Measurements from ENCODE around the gene ZNF578. TPM values are rescaled to one million over a fixed set of nuclear protein-coding genes. Genes with fewer than 3 reads are reported as not detected.
"Not testable (repeated sequence)": the region's sequence is repeated elsewhere in the genome, so short reads cannot be mapped to it uniquely, and the experiment has no call there.

Gene ZNF578
- total and polyA plus RNA-seq, 9 of the 15 experiments (the other 6 are each of a cell fraction or from before 2014, with no cell fraction given) = 0.05 to 0.29 (median 0.15) TPM

DNA sequence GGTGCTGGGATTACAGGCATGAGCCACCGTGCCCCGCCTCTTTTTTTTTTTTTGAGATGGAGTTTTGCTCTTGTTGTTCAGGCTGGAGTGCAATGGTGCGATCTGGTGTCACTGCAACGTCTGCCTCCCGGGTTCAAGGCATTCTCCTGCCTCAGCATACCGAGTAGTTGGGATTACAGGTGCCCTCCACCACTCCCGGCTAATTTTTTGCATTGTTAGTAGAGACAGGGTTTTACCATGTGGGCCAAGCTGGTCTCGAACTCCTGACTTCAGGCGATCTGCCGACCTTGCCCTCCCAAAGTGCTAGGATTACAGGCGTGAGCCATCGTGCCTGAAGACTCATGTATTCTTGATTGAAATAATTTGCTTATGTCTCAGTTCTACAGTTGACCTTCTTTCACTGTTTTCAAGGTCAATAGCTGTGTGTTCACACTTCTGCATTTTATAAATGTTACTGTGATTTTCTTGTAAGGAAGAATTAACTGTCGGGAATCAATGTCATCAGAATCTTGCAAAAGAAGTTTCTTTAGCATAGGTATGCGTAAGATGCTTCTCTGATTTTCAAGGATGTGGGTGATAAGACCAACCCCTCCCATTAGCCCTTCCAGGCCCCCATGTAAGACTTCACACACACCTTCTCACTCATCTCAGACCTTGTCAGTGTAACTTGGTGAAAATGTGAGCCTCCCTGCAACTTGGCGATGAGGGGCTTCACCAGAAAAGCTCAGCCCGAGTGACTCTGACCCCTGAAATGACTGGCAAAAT, 104.1 kb downstream of the ZNF578 start:
- TF ChIP-seq, protein P1, sequence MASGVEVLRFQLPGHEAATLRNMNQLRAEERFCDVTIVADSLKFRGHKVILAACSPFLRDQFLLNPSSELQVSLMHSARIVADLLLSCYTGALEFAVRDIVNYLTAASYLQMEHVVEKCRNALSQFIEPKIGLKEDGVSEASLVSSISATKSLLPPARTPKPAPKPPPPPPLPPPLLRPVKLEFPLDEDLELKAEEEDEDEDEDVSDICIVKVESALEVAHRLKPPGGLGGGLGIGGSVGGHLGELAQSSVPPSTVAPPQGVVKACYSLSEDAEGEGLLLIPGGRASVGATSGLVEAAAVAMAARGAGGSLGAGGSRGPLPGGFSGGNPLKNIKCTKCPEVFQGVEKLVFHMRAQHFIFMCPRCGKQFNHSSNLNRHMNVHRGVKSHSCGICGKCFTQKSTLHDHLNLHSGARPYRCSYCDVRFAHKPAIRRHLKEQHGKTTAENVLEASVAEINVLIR (CRISPR knock-in tag; IDR thresholded peaks at IDR 0.05) = no peak
- TF ChIP-seq ZNF263 (CRISPR knock-in tag; IDR thresholded peaks at IDR 0.05; ENCODE audit: borderline replicate concordance) (no peak), ZNF431 (CRISPR knock-in tag; IDR thresholded peaks at IDR 0.05) (no peak)
- TF ChIP-seq, protein P2, sequence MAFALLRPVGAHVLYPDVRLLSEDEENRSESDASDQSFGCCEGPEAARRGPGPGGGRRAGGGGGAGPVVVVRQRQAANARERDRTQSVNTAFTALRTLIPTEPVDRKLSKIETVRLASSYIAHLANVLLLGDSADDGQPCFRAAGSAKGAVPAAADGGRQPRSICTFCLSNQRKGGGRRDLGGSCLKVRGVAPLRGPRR (CRISPR knock-in tag; IDR thresholded peaks at IDR 0.05) = no peak
- POLR2A ChIA-PET = no interaction called here
- no peaks in the 10 kb centered on the region for H3K9me1 ChIP-seq (ENCODE audit: control insufficient read depth, insufficient read depth, low read length)
- H3K79me2 ChIP-seq (ENCODE audit: control insufficient read depth, insufficient read depth, low read length) = no peaks in the 10 kb centered on the region
- no peak overlapping the region for H3K4me2 ChIP-seq (ENCODE audit: insufficient read depth, low read length)
- ATAC-seq = no peak
- H3K9me3 ChIP-seq (replicated peaks; ENCODE audit: control insufficient read depth, insufficient read depth, low read depth, low read length) = peaks cover 41% of the 10 kb centered on the region
- in situ Hi-C loops (cut with MboI) (no loop called here), intact Hi-C loops (cut with micrococcal nuclease) (no loop called here)
- no peak for FAIRE-seq
- peaks cover 40% of the 10 kb centered on the region for H3K36me3 ChIP-seq (ENCODE audit: control insufficient read depth, insufficient read depth, low read length)
- H4K20me1 ChIP-seq (replicated peaks; ENCODE audit: control insufficient read depth, insufficient read depth, low read length) = no peaks in the 10 kb centered on the region
- no peak for DNase-seq (ENCODE audit: extremely low read depth in 1 of 4, low spot score in 3 of 4)
- no peaks in the 10 kb centered on the region for H3K27me3 ChIP-seq (ENCODE audit: control insufficient read depth in 2 of 2, insufficient read depth in 2 of 2, low read length in 2 of 2)
- WGBS (ENCODE audit: insufficient coverage, low coverage, missing lambda C conversion rate) = 95% methylated on average over 14 of the region's 16 CpGs
- CTCF ChIA-PET (ENCODE audit: low intra/inter-chr PET ratio) = no interaction called here
- no peak overlapping the region for H3K4me3 ChIP-seq
- no peak overlapping the region for H3K9ac ChIP-seq (ENCODE audit: insufficient read depth in 1 of 2, low read depth in 2 of 2, low read length in 2 of 2)
- no TSS peak for BruUV-seq (replicated peaks)
- H3K27ac ChIP-seq (ENCODE audit: extremely low read depth, low read depth, low read length) = no peak overlapping the region
- no peaks in the 10 kb centered on the region for H3K4me1 ChIP-seq (replicated peaks in 1 of 2; ENCODE audit: control insufficient read depth in 2 of 2, insufficient read depth in 2 of 2, low read length in 2 of 2)
- H2AFZ ChIP-seq (ENCODE audit: low read depth, low read length) = no peak overlapping the region

DNA sequence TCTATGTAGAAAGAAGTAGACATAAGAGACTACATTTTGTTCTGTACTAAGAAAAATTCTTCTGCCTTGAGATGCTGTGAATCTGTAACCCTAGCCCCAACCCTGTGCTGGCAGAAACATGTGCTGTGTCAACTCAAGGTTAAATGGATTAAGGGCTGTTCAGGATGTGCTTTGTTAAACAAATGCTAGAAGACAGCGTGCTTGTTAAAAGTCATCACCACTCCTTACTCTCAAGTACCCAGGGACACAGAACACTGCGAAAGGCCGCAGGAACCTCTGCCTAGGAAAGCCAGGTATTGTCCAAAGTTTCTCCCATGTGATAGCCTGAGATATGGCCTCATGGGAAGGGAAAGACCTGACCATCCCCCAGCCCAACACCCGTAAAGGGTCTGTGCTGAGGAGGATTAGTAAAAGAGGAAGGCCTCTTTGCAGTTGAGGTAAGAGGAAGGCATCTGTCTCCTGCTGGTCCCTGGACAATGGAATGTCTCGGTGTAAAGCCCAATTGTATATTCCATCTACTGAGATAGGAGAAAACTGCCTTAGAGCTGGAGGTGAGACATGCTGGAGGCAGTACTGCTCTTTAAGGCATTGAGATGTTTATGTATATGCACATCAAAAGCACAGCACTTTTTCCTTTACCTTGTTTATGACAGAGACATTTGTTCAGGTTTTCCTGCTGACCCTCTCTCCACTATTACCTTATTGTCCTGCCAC, 105.5 kb downstream of the ZNF578 start:
- H3K4me2 ChIP-seq (ENCODE audit: insufficient read depth, low read length); H3K4me3 ChIP-seq; H3K9me1 ChIP-seq (ENCODE audit: control insufficient read depth, insufficient read depth, low read length); BruUV-seq (replicated peaks); H3K27me3 ChIP-seq (ENCODE audit: control insufficient read depth in 2 of 2, insufficient read depth in 2 of 2, low read length in 2 of 2); in situ Hi-C loops (cut with MboI); H3K4me1 ChIP-seq (replicated peaks in 1 of 2; ENCODE audit: control insufficient read depth in 2 of 2, insufficient read depth in 2 of 2, low read length in 2 of 2); H3K27ac ChIP-seq (ENCODE audit: extremely low read depth, low read depth, low read length); FAIRE-seq; CTCF ChIA-PET (ENCODE audit: low intra/inter-chr PET ratio); ATAC-seq; H4K20me1 ChIP-seq (replicated peaks; ENCODE audit: control insufficient read depth, insufficient read depth, low read length); H2AFZ ChIP-seq (ENCODE audit: low read depth, low read length); intact Hi-C loops (cut with micrococcal nuclease); DNase-seq (ENCODE audit: extremely low read depth in 1 of 4, low spot score in 3 of 4); H3K9ac ChIP-seq (ENCODE audit: insufficient read depth in 1 of 2, low read depth in 2 of 2, low read length in 2 of 2); H3K79me2 ChIP-seq (ENCODE audit: control insufficient read depth, insufficient read depth, low read length): not testable (repeated sequence)
- WGBS (ENCODE audit: insufficient coverage, low coverage, missing lambda C conversion rate) = 90% methylated on average over 5 of the region's 5 CpGs
- Histone ChIP-seq H3K9me3 (replicated peaks; ENCODE audit: control insufficient read depth, insufficient read depth, low read depth, low read length) (peaks cover 32% of the 10 kb centered on the region), H3K36me3 (ENCODE audit: control insufficient read depth, insufficient read depth, low read length) (peaks cover 29% of the 10 kb centered on the region)
- POLR2A ChIA-PET = interaction anchor here (0.9 kb wide), 1 partner anchor 8 kb away, joined by 3 read pairs; no protein-coding TSS in a partner anchor

DNA sequence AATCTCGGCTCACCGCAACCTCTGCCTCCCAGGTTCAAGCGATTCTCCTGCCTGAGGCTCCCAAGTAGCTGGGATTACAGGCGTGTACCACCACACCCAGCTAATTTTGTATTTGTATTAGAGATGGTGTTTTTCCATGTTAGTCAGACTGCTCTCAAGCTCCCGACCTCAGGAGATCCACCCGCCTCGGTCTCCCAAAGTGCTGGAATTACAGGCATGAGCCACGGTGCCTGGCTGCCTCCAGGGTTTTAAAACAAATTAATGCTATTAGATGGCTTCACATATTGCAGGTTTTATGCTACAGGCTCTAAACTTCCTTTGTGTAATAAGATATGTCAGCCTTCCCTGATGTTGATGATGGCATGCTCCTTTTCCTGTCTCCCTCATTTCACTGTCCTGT, 108.3 kb downstream of the ZNF578 start:
- H3K27me3 ChIP-seq (ENCODE audit: control insufficient read depth in 2 of 2, insufficient read depth in 2 of 2, low read length in 2 of 2); H2AFZ ChIP-seq (ENCODE audit: low read depth, low read length); H3K9ac ChIP-seq (ENCODE audit: insufficient read depth in 1 of 2, low read depth in 2 of 2, low read length in 2 of 2); ATAC-seq; BruUV-seq (replicated peaks); H3K9me1 ChIP-seq (ENCODE audit: control insufficient read depth, insufficient read depth, low read length); H3K4me2 ChIP-seq (ENCODE audit: insufficient read depth, low read length); DNase-seq (ENCODE audit: extremely low read depth in 1 of 4, low spot score in 3 of 4); H3K27ac ChIP-seq (ENCODE audit: extremely low read depth, low read depth, low read length); H3K4me3 ChIP-seq; intact Hi-C loops (cut with micrococcal nuclease); POLR2A ChIA-PET; CTCF ChIA-PET (ENCODE audit: low intra/inter-chr PET ratio); FAIRE-seq; H4K20me1 ChIP-seq (replicated peaks; ENCODE audit: control insufficient read depth, insufficient read depth, low read length); H3K79me2 ChIP-seq (ENCODE audit: control insufficient read depth, insufficient read depth, low read length); H3K4me1 ChIP-seq (replicated peaks in 1 of 2; ENCODE audit: control insufficient read depth in 2 of 2, insufficient read depth in 2 of 2, low read length in 2 of 2); in situ Hi-C loops (cut with MboI): not testable (repeated sequence)
- H3K36me3 ChIP-seq (ENCODE audit: control insufficient read depth, insufficient read depth, low read length) = peaks cover 14% of the 10 kb centered on the region; the same call in 2 of the 3 replicates
- peaks cover 21% of the 10 kb centered on the region for H3K9me3 ChIP-seq (replicated peaks; ENCODE audit: control insufficient read depth, insufficient read depth, low read depth, low read length)
- 93% methylated on average over 7 of the region's 8 CpGs for WGBS (ENCODE audit: insufficient coverage, low coverage, missing lambda C conversion rate)
